GM10248 (cell line): ENCODE results near the gene CHMP1A.
"Not testable (repeated sequence)": the region's sequence is repeated elsewhere in the genome, so short reads cannot be mapped to it uniquely, and the experiment has no call there.

Experiments
- CTCF ChIA-PET: fragments of 300-600 bp; sonication (Branson Sonifier 250); formaldehyde crosslinking; extraction: SDS; loops from one replicate; lab custom pipeline; 2021; ENCODE audit warnings: antibody characterized with exemption; lab: Yijun Ruan, JAX
- POLR2A ChIA-PET: fragments of 350-650 bp; sonication (Branson Sonifier 250); formaldehyde crosslinking; extraction: SDS; loops from one replicate; lab custom pipeline; 2020; ENCODE audit warnings: antibody characterized with exemption; lab: Yijun Ruan, JAX
- DNase-seq: peaks from one replicate; pipeline ENCODE4 v3.0.0; 2012; ENCODE audit errors: extremely low spot score
- TF ChIP-seq, protein P1 (sequence below): IDR thresholded peaks from 2 replicates; pipeline ENCODE4 v1.5.1; 2012; ENCODE audit warnings: mild to moderate bottlenecking, low read depth; ENCODE audit errors: extremely low read depth, missing control alignments, control extremely low read depth

The CHMP1A gene

DNA sequence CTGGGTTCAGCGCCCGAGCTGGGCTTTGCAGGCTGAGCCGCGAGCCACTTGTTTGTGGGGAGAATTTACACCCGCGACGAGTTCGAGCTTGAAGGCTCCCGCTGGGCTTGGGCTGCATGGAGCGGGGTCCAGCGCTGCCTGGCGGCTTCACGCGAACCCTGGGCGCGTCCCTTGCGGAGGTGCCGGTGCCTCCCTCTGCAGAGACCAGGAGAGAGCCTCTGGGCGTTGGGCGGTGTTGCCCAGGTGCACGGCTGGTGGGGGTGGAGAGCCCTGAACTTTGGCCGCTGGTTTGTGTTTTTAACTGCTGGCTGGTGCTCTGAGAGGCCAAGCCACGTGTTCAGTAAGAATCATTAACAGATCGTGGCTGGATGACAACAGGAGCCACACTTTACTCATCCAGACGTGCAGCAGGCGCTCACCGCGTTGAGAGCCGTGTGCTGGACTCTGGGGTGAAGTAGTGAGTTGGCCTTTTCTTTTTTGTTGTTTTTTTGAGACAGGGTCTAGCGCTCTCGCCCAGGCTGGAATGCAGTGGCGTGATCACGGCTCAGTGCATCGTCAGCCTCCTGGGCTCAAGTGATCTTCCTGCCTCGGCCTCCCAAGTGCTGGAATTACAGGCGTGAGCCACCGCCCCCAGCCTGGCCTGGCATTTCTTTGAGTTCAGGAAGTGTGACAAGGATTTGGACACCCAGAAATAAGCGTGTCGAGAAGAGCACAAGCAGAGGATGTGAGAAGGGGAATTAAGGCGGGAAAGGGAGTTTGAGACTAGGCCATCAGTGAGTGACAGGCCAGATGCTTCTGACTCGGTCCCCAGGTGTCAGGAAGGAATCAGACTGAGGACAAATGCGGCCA, 29.8 kb upstream of the CHMP1A start:
- CTCF ChIA-PET: interaction anchor here (0.7 to 2.4 kb wide), 4 partner anchors 12 to 46 kb away, joined by 3 to 16 read pairs (median 4); no protein-coding TSS in a partner anchor
- DNase-seq: peak; percentile 66
- TF ChIP-seq, protein P1, sequence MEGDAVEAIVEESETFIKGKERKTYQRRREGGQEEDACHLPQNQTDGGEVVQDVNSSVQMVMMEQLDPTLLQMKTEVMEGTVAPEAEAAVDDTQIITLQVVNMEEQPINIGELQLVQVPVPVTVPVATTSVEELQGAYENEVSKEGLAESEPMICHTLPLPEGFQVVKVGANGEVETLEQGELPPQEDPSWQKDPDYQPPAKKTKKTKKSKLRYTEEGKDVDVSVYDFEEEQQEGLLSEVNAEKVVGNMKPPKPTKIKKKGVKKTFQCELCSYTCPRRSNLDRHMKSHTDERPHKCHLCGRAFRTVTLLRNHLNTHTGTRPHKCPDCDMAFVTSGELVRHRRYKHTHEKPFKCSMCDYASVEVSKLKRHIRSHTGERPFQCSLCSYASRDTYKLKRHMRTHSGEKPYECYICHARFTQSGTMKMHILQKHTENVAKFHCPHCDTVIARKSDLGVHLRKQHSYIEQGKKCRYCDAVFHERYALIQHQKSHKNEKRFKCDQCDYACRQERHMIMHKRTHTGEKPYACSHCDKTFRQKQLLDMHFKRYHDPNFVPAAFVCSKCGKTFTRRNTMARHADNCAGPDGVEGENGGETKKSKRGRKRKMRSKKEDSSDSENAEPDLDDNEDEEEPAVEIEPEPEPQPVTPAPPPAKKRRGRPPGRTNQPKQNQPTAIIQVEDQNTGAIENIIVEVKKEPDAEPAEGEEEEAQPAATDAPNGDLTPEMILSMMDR: no peak
- POLR2A ChIA-PET: interaction anchor here (1.0 kb wide), 1 partner anchor 14 kb away, joined by 3 read pairs; the partner anchor contains the start of gene SPATA2L

GRCh38 chr16:89686520-89687091, 29.1 kb upstream of the CHMP1A start, which contains the start of gene CDK10:
Gene CDK10, plus strand, starts transcription at chr16:89686689. Its CDS starts 22 bp downstream, at chr16:89686711.
- TF ChIP-seq, protein P1: no peak
- DNase-seq: peak; percentile 96
- POLR2A ChIA-PET: interaction anchor here (1.0 kb wide), 1 partner anchor 15 kb away, joined by 3 read pairs; the partner anchor contains the start of gene SPATA2L
- CTCF ChIA-PET: interaction anchor here (0.7 to 2.4 kb wide), 4 partner anchors 12 to 45 kb away, joined by 3 to 16 read pairs (median 4); no protein-coding TSS in a partner anchor

DNA sequence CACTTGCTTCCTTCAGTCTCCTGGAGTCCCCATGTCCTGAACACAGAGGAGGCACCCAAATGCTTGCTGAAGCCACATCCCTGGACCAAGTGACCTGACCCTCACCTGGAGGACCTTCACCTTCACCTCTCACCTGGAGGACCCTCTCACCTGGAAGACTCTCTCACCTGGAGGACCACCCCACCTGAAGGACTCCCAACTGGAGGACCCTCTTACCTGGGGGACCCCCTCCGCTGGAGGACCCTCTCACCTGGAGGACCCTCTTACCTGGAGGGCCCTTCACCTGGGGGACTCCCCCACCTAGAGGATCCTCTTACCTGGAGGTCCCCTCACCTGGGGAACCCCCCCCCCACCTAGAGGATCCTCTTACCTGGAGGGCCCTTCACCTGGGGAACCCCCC, 28.4 kb upstream of the CHMP1A start:
- ChIA-PET POLR2A (no interaction called here), CTCF (interaction anchor here (1.5 to 2.4 kb wide), 3 partner anchors 13 to 21 kb away, joined by 3 to 16 read pairs (median 6); no protein-coding TSS in a partner anchor)
- TF ChIP-seq, protein P1: no peak
- DNase-seq: no peak

DNA sequence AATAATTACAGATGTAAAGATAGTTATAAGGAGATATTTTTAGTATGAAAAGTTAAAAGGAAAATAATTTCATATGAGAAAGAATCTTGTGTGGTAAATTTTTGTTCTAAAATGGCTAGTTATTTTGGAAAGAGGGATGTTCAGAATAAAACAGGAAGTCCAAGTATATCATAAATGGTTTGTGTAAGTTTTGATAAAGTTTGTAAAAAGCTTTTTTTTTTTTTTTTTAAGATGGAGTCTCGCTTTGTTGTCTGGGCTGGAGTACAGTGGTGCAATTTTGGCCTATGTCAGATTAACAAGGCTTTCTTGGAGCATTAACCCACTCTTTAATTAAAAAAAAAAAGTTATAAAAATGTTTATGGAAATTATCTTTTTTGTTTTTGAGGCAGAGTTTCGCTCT, 20.8 kb upstream of the CHMP1A start:
- DNase-seq: no peak
- TF ChIP-seq, protein P1: no peak
- POLR2A ChIA-PET: no interaction called here
- CTCF ChIA-PET: no interaction called here

GRCh38 chr16:89672177-89672941, 14.9 kb upstream of the CHMP1A start:
- POLR2A ChIA-PET: no interaction called here
- TF ChIP-seq, protein P1: no peak
- CTCF ChIA-PET: interaction anchor here (0.9 kb wide), 1 partner anchor 24 kb away, joined by 3 read pairs; no protein-coding TSS in a partner anchor
- no peak for DNase-seq

DNA sequence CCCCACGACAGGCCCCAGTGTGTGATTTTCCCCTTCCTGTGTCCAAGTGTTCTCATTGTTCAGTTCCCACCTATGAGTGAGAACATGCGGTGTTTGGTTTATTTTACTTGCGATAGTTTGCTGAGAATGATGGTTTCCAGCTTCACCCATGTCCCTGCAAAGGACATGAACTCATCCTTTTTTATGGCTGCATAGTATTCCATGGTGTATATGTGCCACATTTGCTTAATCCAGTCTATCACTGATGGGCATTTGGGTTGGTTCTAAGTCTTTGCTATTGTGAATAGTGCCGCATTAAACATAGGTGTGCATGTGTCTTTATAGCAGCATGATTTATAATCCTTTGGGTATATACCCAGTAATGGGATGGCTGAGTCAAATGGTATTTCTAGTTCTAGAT, 14.1 kb upstream of the CHMP1A start:
- POLR2A ChIA-PET, CTCF ChIA-PET, DNase-seq: not testable (repeated sequence)
